Ovary (tissue), 9 donors: ENCODE measurements around the gene RAP2A. TPM values are rescaled to one million over a fixed set of nuclear protein-coding genes. Genes with fewer than 3 reads are reported as not detected.

Experiments used
- DNase-seq, 5 donors: peaks; one replicate each; pipeline ENCODE4 v3.0.0-alpha.2; 2019 to 2020
- H3K27ac ChIP-seq, 2 donors: fragments of 200-600 bp; one replicate each; pipeline versions ENCODE4 v1.5.1 to v1.8.0; 2019 to 2022
- H3K27me3 ChIP-seq: fragments of 200-600 bp; one replicate; pipeline ENCODE4 v1.8.0; 2022
- H3K36me3 ChIP-seq: fragments of 200-600 bp; sonication (generic); one replicate; pipeline ENCODE4 v1.5.1; 2019
- H3K4me1 ChIP-seq: one replicate; pipeline ENCODE4 v1.8.1; 2013; ENCODE audit warnings: mild to moderate bottlenecking, moderate library complexity; ENCODE audit not compliant: insufficient read depth
- H3K4me3 ChIP-seq: fragments of 200-600 bp; sonication (generic); one replicate; pipeline ENCODE4 v1.5.1; 2017
- H3K9me3 ChIP-seq, 2 donors: fragments of 200-600 bp in 1 of 2; sonication (generic) in 1 of 2; one replicate each; pipeline versions ENCODE4 v1.5.1 to v1.8.1; 2013 to 2019; ENCODE audit warnings: mild to moderate bottlenecking in 1 of 2, moderate library complexity in 1 of 2
- CTCF ChIP-seq, 3 donors: fragments of 450-650 bp in 2 of 3; fragments of 200-600 bp in 1 of 3; IDR thresholded peaks; one replicate each; pipeline versions ENCODE4 v1.5.1 to v1.8.0; 2016 to 2022; ENCODE audit warnings: antibody characterized with exemption in 3 of 3, mild to moderate bottlenecking in 1 of 3
- EP300 ChIP-seq: sonication (generic); formaldehyde crosslinking; IDR thresholded peaks from one replicate; pipeline ENCODE4 v1.6.1; 2017; ENCODE audit warnings: antibody characterized with exemption
- POLR2A ChIP-seq: fragments of 450-650 bp; IDR thresholded peaks from one replicate; pipeline ENCODE4 v1.6.1; 2017; ENCODE audit warnings: antibody characterized with exemption, mild to moderate bottlenecking, moderate library complexity
- WGBS, 3 donors: extraction: QIAGEN DNeasy Blood & Tissue Kit in 1 of 3; methylation state at CpG; one replicate each; pipeline versions ENCODE4 v1.1.5 to v1.1.7; 2013 to 2017; 5-methylcytosine and 5-hydroxymethylcytosine counted together
- intact Hi-C, 4 donors: fragments of 100-400 bp; cut with DNase I; formaldehyde crosslinking; loops; one replicate each; pipeline versions ENCODE4 v1.11.0 to v1.15.1; 2022 to 2023
- polyA plus RNA-seq, 2 donors: library from polyadenylated mRNA; stranded (reverse); fragments of 200-250 nt in 1 of 2; fragments of 350-450 nt in 1 of 2; fragmentation: Illumina TruSeq in 1 of 2; extraction: RNeasy Lipid Tissue Mini Kit (QIAGEN cat#74804) in 1 of 2; gene quantifications; one replicate each; pipeline ENCODE4 v1.2.3, GENCODE V29; 2013 to 2014
- total RNA-seq, 7 donors: library from RNA; depleted of rRNA in 2 of 7; stranded (reverse); fragments of >200 nt in 2 of 7; fragmentation: NEBNext Ultra II Directional in 3 of 7; extraction: Animal tissue kit (Norgen Biotek cat#: 25700) in 3 of 7; gene quantifications; one replicate each; pipeline versions ENCODE4 v1.1.0 to v1.2.4, GENCODE V29; 2016 to 2023
- donor health status: DM: no; HTN: no; CAD: no; lungs with moderate emphysema.
- donor health status: DM: no; HTN: no; CAD: no.
- donor health status: Bipolar disorder and iron deficiency.
- donor health status: DM: yes; HTN: yes; CAD: no.
- donor health status: DM: no; HTN: no; CAD: no.
- donor health status: DM: yes; HTN: yes; CAD: no.

Gene RAP2A
- total and polyA plus RNA-seq, 9 donors, result 6.6 to 23.1 (median 13.6) TPM

- Histone ChIP-seq H3K27me3 (no peaks in the 10 kb centered on the region), H3K4me1 (peaks cover 1% of the 10 kb centered on the region), H3K36me3 (no peaks in the 10 kb centered on the region), H3K9me3 (no peaks in the 10 kb centered on the region), H3K4me3 (no peak overlapping the region), H3K27ac (no peak overlapping the region)
- 57 to 65% (median 58%) methylated on average over 4 of the region's 4 CpGs for WGBS, 3 donors
- TF ChIP-seq CTCF (IDR thresholded peaks at IDR 0.05), result no peak
- TF ChIP-seq POLR2A, result no peak
- no peak for TF ChIP-seq EP300
- DNase-seq, result no peak
- intact Hi-C loops, result loop anchor here in 1 of 4 donors (5.0 to 10.0 kb wide), 2 partner anchors 205 to 547 kb away; partner anchors contain the start of gene MBNL2
These were observed 3.7 kb upstream of the RAP2A start for GRCh38 chr13:97430296-97430695.

- no peaks in the 10 kb centered on the region for H3K9me3 ChIP-seq
- no peaks in the 10 kb centered on the region for H3K27me3 ChIP-seq
- 81 to 87% (median 86%) methylated on average over 4 of the region's 4 CpGs for WGBS, 3 donors
- intact Hi-C loops, result loop anchor here in 1 of 4 donors (5.0 to 10.0 kb wide), 2 partner anchors 206 to 546 kb away; partner anchors contain the start of gene MBNL2
- no peak for DNase-seq
- H3K36me3 ChIP-seq, result no peaks in the 10 kb centered on the region
- H3K27ac ChIP-seq, result no peak overlapping the region
- H3K4me1 ChIP-seq, result peaks cover 1% of the 10 kb centered on the region
- TF ChIP-seq POLR2A, result no peak
- TF ChIP-seq EP300, result no peak
- TF ChIP-seq CTCF (IDR thresholded peaks at IDR 0.05), result no peak
- no peak overlapping the region for H3K4me3 ChIP-seq
These were observed 2.7 kb upstream of the RAP2A start for GRCh38 chr13:97431171-97431764.

GRCh38 chr13:97432232-97432916 is 1.6 kb upstream of the RAP2A start:
- Histone ChIP-seq H3K36me3 (no peaks in the 10 kb centered on the region), H3K27me3 (no peaks in the 10 kb centered on the region), H3K9me3 (no peaks in the 10 kb centered on the region), H3K27ac (peak overlapping the region in 1 of 2 donors; percentile 99), H3K4me1 (peaks cover 1% of the 10 kb centered on the region), H3K4me3 (peak overlapping the region; percentile 97)
- TF ChIP-seq EP300, result no peak
- no peak for TF ChIP-seq CTCF (IDR thresholded peaks at IDR 0.05)
- no peak for TF ChIP-seq POLR2A
- DNase-seq, result no peak
- 2 to 10% (median 5%) methylated on average over 19 of the region's 19 CpGs for WGBS, 3 donors
- intact Hi-C loops, result loop anchor here in 1 of 4 donors (5.0 to 10.0 kb wide), 2 partner anchors 208 to 545 kb away; partner anchors contain the start of gene MBNL2

- H3K27me3 ChIP-seq, result no peaks in the 10 kb centered on the region
- peaks cover 1% of the 10 kb centered on the region for H3K4me1 ChIP-seq
- intact Hi-C loops, result loop anchor here in 1 of 4 donors (5.0 to 10.0 kb wide), 2 partner anchors 208 to 544 kb away; partner anchors contain the start of gene MBNL2
- peak; percentile 26 for TF ChIP-seq POLR2A
- no peak for TF ChIP-seq EP300
- DNase-seq, result peak; percentile 97 to 100 (median 98)
- H3K36me3 ChIP-seq, result no peaks in the 10 kb centered on the region
- peak overlapping the region; percentile 92 to 99 for H3K27ac ChIP-seq
- no peaks in the 10 kb centered on the region for H3K9me3 ChIP-seq
- whole genome bisulfite sequencing, 3 donors, result 1% methylated on average over 50 of the region's 50 CpGs
- H3K4me3 ChIP-seq, result peak overlapping the region; percentile 97
These were observed 847 bp upstream of the RAP2A start for GRCh38 chr13:97432917-97433726.
